Motor neuron (in vitro differentiated cells): ENCODE measurements around the gene GADD45G. TPM values are rescaled to one million over a fixed set of nuclear protein-coding genes. Genes with fewer than 3 reads are reported as not detected.

Experiments
- ATAC-seq, 8 experiments: fragments of 200-7000 bp; cut with Tn5 transposase; replicated peaks in 6 of 8; 2 replicates each; pipeline ENCODE4 v1.8.0; 2021; ENCODE audit warnings: mild to moderate bottlenecking in 8 of 8, moderate library complexity in 8 of 8
- H3K27ac ChIP-seq, 2 donors: fragments of 250-450 bp; sonication (Bioruptor Pico); 2 replicates each; pipeline ENCODE4 v1.9.0; 2021; ENCODE audit warnings: antibody characterized with exemption in 2 of 2, mild to moderate bottlenecking in 2 of 2, moderate library complexity in 1 of 2
- H3K4me1 ChIP-seq, 2 donors: fragments of 250-450 bp; sonication (Bioruptor Pico); replicated peaks in 1 of 2; 2 replicates each; pipeline ENCODE4 v1.6.1; 2021; ENCODE audit warnings: antibody characterized with exemption in 2 of 2, mild to moderate bottlenecking in 2 of 2, moderate library complexity in 1 of 2
- H3K4me3 ChIP-seq, 5 donors: fragments of 250-450 bp; sonication (Bioruptor Pico); 2 replicates each; pipeline ENCODE4 v1.9.0; 2021; ENCODE audit warnings: antibody characterized with exemption in 5 of 5, mild to moderate bottlenecking in 5 of 5, moderate library complexity in 4 of 5
- WGBS, 10 experiments: fragments of 450-650 bp; shearing (Covaris generic); methylation state at CpG; one replicate each; pipeline ENCODE4 v1.0.0; 2022; 5-methylcytosine and 5-hydroxymethylcytosine counted together
- in situ Hi-C, 9 experiments: fragments of 400-800 bp; cut with MboI; loops; one replicate each; pipeline ENCODE4 v1.15.0; 2021; ENCODE audit warnings: low sequenced_read_pairs in 9 of 9, low pct_unique_long_range_greater_than_20kb in 2 of 9; ENCODE audit not compliant: unreplicated experiment in 9 of 9
- total RNA-seq, 8 experiments: library from RNA; unstranded; fragments of 300-600 nt; gene quantifications; 2 replicates each; pipeline versions ENCODE4 v1.2.3 to v1.2.4, GENCODE V29; 2022

Gene GADD45G
- total RNA-seq, 8 experiments from 2014 or later = 0.67 to 68.1 (median 24.3) TPM

DNA sequence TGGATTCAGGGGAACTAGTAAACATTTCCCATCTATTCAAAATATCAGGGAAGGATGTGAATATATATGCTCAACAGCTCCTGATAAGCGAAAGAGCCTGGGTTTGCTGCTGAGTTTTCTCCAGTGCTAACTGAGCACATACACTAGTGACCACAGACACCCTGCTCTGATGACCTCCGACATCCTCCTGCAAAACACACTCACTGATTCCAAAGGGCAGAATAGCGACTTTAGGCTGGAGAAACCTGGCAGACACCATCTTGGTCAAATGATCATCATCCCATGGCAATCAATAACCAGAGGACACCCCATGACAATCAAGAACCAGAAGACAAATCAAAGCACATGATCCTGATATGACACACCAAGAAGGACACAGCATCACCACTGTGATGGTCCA, 9.2 kb upstream of the GADD45G start:
- in situ Hi-C loops = loop anchor here in 4 of 9 experiments (5.0 to 25.0 kb wide), 4 partner anchors 507 to 1267 kb away; no protein-coding TSS in a partner anchor
- Histone ChIP-seq H3K4me1 (peaks cover 0 to 6% of the 10 kb centered on the region in 2 donors), H3K27ac (no peak overlapping the region), H3K4me3 (no peak overlapping the region)
- 56 to 93% (median 81%) methylated on average over 1 to 3 of the region's 3 CpGs; no CpG with 5 or more reads in 3 of the 10 experiments for WGBS, 10 experiments
- ATAC-seq = no peak

DNA sequence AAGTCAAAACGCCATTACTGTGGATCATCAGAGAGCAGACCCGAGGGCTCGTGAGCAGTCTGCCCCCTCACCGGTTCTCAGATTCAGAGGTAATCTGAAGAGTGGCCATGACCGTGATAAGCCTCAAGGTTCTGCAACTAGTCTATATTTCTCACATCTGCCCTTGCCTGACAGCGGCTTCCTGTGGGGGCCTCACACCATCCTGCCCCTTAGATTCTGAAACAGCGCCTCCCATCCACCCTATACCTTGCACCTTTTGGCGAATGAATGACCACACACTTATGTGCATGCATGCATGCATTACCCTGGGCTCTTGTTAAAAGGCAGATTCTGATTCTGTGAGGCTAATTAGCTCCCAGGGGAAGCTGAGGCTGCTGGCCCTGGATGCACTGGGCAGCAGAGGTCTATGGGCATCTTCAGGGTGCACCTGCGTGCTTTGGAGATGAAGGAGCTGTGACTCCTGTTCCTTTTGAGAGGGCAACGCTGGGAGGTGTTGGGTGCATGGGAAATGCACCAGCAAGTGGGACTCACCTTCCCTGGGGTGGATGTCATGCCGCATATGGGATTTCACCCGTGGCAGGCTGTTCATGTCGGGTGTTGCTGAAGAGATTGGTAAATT, 7.8 kb upstream of the GADD45G start:
- Histone ChIP-seq H3K4me3 (no peak overlapping the region), H3K4me1 (peaks cover 0 to 4% of the 10 kb centered on the region in 2 donors), H3K27ac (no peak overlapping the region)
- no peak for ATAC-seq
- in situ Hi-C loops = loop anchor here in 4 of 9 experiments (5.0 to 25.0 kb wide), 4 partner anchors 505 to 1265 kb away; no protein-coding TSS in a partner anchor
- 20 to 83% (median 70%) methylated on average over 1 to 6 of the region's 13 CpGs; no CpG with 5 or more reads in 2 of the 10 experiments for WGBS, 10 experiments

DNA sequence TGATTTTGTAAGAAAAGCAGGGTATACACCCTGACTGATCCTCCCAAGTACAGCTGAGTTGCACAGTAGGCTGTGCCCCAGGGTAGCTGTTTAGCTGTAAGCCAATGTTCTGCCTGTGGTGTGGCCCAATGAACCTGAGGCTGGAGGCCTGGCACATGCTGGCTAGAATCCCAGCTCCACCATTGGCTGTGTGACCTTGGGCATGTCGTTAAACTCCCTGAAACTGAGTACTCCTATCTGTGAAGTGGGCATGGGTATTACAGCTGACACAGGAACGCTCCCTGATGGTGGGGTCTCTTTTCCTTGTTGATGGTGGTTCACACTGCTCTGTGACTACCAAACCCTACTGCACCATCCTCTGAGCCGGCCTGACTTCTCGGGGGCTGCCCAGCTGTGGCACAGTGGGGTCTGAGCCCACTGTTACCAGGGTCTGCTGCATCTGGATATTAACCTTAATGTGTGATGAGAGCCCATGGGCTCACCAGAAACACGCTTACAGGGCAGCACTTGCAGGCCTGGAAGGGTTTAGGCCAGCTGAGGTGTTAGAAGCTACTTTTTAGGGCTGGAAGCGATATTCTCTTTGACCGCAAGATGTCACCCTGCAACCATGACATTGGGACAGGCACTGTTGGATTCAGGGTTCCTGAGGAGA, 7.0 kb upstream of the GADD45G start:
- WGBS, 10 experiments = 0 to 47% (median 6%) methylated on average over 1 to 5 of the region's 7 CpGs; no CpG with 5 or more reads in 3 of the 10 experiments
- peak; percentile 30 to 68 (median 48) for ATAC-seq
- peaks cover 0 to 4% of the 10 kb centered on the region in 2 donors for H3K4me1 ChIP-seq
- no peak overlapping the region for H3K27ac ChIP-seq
- H3K4me3 ChIP-seq = no peak overlapping the region
- in situ Hi-C loops = loop anchor here in 4 of 9 experiments (5.0 to 25.0 kb wide), 4 partner anchors 504 to 1264 kb away; no protein-coding TSS in a partner anchor

DNA sequence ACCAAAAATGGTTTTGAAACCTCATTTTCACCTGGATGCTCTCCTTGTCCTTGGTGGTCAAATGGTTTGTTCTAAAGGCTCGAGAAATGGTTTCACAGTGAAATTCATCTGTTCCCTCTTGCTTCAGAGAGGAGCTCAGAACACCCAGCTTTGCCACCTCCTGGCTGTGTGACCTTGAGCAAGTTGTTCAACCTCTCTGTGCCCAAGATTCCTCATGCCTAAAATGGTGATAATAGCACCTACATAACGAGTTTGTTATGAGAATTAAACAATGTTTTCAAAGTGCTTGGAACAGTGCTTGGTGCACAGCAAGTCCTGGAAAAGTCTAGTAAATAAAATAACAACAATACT, 6.5 kb upstream of the GADD45G start:
- Histone ChIP-seq H3K4me1 (peaks cover 0 to 4% of the 10 kb centered on the region in 2 donors), H3K27ac (no peak overlapping the region), H3K4me3 (no peak overlapping the region)
- 0 to 6% (median 0%) methylated on average over 1 to 2 of the region's 2 CpGs; no CpG with 5 or more reads in 2 of the 10 experiments for WGBS, 10 experiments
- no peak for ATAC-seq
- in situ Hi-C loops = loop anchor here in 4 of 9 experiments (5.0 to 25.0 kb wide), 4 partner anchors 504 to 1264 kb away; no protein-coding TSS in a partner anchor

DNA sequence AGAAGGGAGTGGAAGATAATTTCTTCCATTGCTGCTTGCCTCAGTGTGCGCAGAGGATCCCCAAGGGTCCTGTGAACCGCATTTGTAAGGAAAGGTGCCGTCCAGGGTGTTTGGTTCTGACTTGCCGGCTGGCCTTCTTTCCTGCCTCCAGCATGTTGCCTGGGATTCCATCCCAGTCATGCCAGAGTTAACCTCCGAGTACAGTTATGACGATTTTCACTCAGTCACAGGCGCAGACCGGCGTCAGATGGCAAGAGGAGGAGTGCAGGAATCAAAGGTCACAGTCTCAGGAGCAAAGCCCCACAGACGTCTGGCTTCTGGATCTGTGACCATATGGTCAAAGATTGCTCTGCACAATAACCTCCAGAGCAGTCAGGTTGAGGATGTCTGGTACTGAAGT, 5.9 kb upstream of the GADD45G start:
- in situ Hi-C loops = loop anchor here in 4 of 9 experiments (5.0 to 25.0 kb wide), 4 partner anchors 503 to 1263 kb away; no protein-coding TSS in a partner anchor
- no peak overlapping the region for H3K27ac ChIP-seq
- H3K4me3 ChIP-seq = no peak overlapping the region
- peaks cover 0 to 4% of the 10 kb centered on the region in 2 donors for H3K4me1 ChIP-seq
- no peak for ATAC-seq
- WGBS, 10 experiments = 11 to 47% (median 33%) methylated on average over 2 to 10 of the region's 10 CpGs; no CpG with 5 or more reads in 2 of the 10 experiments

DNA sequence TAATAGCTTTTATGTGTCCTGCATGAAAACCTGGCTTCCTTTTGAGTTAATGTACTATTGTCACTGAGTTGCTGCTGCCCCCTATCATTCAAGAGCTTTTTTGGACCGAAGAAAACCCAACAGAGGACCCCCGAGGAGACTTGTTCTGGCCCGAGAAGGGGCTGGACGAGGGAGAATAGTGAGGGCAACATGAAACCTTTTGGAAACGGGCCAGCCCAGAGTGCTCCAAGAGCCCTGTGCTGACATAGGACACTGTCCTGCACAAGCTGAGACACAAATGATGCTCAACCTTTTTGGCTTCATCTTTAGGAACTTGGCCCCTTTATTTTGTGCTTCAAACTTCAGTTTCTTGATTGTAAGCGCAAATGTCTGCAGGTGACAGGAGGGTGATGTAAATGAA, 4.0 kb upstream of the GADD45G start:
- no peak for ATAC-seq
- Histone ChIP-seq H3K4me1 (peaks cover 0 to 4% of the 10 kb centered on the region in 2 donors), H3K27ac (no peak overlapping the region), H3K4me3 (no peak overlapping the region)
- in situ Hi-C loops = loop anchor here in 8 of 9 experiments (5.0 to 25.0 kb wide), 5 partner anchors 136 to 1286 kb away; no protein-coding TSS in a partner anchor
- WGBS, 10 experiments = 0 to 100% (median 77%) methylated on average over 1 to 5 of the region's 6 CpGs; no CpG with 5 or more reads in 1 of the 10 experiments

DNA sequence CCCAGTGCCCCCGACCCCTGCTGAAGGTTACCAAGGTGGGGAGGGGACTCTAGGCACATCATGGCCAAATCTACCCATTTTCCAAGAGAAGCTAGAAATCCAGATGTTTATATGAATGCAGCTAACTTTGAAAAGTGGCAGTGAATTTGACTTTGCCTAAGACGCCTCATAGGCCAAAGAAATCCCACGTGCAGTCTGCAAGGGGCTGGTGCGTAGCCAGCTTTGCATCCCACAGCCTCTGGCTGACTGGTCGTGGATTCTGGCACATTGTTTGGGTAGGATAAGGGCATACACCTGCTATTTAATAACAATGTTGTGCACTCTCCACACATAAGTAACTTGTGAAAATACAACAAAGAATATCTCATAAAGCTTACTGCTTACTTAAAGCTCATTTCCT, 3.5 kb upstream of the GADD45G start:
- no peak overlapping the region for H3K27ac ChIP-seq
- 20 to 90% (median 55%) methylated on average over 1 to 4 of the region's 5 CpGs; no CpG with 5 or more reads in 4 of the 10 experiments for WGBS, 10 experiments
- no peak for ATAC-seq
- in situ Hi-C loops = loop anchor here in 8 of 9 experiments (5.0 to 25.0 kb wide), 5 partner anchors 136 to 1286 kb away; no protein-coding TSS in a partner anchor
- H3K4me1 ChIP-seq = peaks cover 0 to 4% of the 10 kb centered on the region in 2 donors
- no peak overlapping the region for H3K4me3 ChIP-seq

DNA sequence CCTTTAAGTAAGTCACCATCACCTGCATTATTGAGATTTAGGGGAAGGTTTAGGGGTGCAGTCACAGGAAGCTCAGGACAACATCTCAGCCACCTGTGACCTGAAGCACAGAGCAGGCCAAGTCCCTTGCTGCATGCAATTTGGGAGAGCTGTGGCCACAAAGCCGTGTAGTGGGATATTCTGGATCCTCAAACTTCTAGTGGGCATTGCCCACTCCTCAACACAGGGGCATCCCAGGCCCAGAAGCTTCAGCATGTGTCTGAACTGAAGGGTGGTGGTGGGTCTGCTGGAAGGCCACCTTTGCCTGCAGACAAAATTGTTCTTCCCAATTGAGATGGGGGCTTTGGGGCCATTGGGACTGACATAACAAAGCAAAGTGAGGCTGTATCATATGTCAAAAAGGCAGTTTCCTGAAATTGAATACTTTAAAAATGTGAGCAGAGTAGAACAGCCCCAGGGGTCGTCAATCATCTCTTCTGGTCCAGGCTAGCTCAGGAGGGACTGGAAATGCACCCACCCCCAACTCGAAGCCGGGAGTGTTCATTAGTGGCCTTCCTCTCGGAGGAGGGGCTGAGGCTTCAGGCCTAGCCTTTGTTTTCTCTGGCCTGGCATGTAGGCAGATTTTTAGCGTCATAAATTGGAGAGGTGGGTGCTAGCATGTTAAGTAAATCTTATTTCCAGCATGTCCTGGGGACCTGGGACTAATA, 2.8 kb upstream of the GADD45G start:
- in situ Hi-C loops = loop anchor here in 8 of 9 experiments (5.0 to 25.0 kb wide), 5 partner anchors 135 to 1285 kb away; no protein-coding TSS in a partner anchor
- H3K27ac ChIP-seq = no peak overlapping the region
- H3K4me3 ChIP-seq = no peak overlapping the region
- peaks cover 3 to 11% of the 10 kb centered on the region in 2 donors for H3K4me1 ChIP-seq
- 18 to 92% (median 61%) methylated on average over 1 to 4 of the region's 6 CpGs; no CpG with 5 or more reads in 4 of the 10 experiments for WGBS, 10 experiments
- no peak for ATAC-seq

DNA sequence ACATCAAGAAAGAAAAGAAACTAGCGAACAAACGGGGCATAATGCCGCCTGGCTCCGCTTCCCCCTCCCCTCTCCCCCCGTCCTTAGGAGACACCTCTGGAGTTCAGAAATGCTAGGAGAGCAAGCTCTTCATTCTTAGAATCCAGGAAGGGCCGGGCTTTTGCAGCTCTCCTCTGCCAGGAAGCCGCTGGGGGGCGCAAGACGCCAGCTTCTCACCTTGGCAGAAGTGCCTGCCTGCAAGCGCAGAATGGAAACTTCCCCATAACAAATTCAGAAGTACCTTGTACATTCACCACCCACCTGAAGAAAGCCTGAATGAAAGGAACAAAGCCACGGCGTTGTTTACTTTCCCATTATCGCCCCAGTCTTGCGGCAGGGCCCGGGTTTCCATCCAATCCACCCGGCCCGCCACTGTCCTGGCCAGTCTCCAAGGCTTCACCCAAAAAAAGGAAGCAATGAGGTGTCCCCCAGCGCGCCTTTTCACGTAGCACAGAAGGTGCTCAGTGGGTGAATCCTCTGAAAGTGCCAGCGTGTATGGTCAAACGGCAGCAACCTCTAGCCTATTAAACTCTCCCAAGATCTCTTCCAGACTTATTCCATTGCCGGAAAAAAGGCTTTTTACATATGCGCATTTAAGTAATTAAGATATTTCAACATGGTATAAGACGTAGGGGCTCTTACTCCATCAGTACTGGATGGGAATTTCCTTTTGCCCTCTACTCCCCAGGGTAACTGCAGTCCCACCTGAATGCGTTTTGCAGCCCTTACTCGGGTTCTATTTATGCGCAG, 1.6 kb upstream of the GADD45G start:
- Histone ChIP-seq H3K4me3 (peak overlapping the region; percentile 59 to 91 (median 78)), H3K27ac (no peak overlapping the region)

DNA sequence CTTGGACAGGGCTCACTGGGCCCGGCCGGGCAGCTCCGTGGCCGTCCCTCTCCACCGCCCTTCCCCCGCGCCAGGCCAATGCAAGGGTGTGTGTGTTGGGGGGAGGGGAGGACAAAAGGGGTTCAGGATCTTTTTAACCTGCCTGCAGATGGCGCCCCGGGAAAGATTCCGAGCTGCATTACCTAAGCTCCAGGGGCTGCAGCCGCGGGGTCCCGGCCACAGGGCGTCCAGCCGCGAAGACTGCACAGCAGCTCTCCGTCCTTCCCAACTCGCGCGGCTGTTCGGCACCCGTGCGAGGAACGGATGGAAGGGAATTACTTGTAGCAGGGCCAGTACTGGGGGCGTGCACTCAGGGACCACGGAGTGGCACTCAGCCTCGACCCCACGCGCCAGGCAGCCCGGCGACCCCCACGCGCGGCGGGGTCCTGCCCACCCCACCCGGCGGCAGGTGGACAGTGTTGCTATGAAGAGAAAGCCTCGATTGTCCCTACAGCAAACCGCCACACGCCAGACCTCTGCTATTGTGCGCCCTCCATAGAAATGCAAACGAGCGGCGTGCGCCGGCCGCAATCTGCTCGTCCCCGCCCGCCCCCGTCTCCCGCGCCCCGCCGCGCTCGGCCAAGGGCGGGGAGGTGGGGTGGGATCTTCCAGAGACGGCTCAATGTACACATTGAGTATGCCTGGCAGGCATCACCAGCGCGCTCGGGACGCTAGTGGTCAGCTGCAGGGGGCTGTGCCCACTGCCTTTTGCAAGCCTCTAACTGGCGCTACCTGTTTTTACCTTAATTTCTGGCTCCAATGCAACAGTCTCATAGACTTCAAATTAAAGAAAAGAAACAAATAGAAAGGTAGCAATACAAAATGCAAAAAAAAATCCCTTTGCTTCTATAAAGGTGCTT, 796 bp upstream of the GADD45G start:
- ATAC-seq = peak; percentile 7 to 60 (median 53)

More for the DNA sequence above, 1.6 kb upstream of the GADD45G start:
- in situ Hi-C loops = loop anchor here in 8 of 9 experiments (5.0 to 25.0 kb wide), 5 partner anchors 134 to 1284 kb away; no protein-coding TSS in a partner anchor
- H3K4me1 ChIP-seq = peaks cover 12 to 20% of the 10 kb centered on the region in 2 donors
- 0 to 10% (median 3%) methylated on average over 2 to 16 of the region's 28 CpGs; no CpG with 5 or more reads in 2 of the 10 experiments for WGBS, 10 experiments
- peak in 3 of 8 experiments; percentile 30 to 62 (median 43) for ATAC-seq

More for the DNA sequence above, 796 bp upstream of the GADD45G start:
- Histone ChIP-seq H3K27ac (peak overlapping the region; percentile 77 to 83), H3K4me1 (peaks cover 12 to 20% of the 10 kb centered on the region in 2 donors), H3K4me3 (peak overlapping the region; percentile 59 to 91 (median 78))
- in situ Hi-C loops = loop anchor here in 8 of 9 experiments (5.0 to 25.0 kb wide), 5 partner anchors 133 to 1283 kb away; no protein-coding TSS in a partner anchor
- 0 to 5% (median 0%) methylated on average over 1 to 13 of the region's 64 CpGs; no CpG with 5 or more reads in 4 of the 10 experiments for WGBS, 10 experiments
